Endothelial cell of umbilical vein (primary cell): ENCODE measurements around the gene PHLPP1. TPM values are rescaled to one million over a fixed set of nuclear protein-coding genes. Genes with fewer than 3 reads are reported as not detected.
"Not testable (repeated sequence)": the region's sequence is repeated elsewhere in the genome, so short reads cannot be mapped to it uniquely, and the experiment has no call there.

ENCODE experiments used
- BruUV-seq: library from RNA; stranded (reverse); fragments of 400-500 nt; replicated peaks from 2 replicates; lab custom pipeline; 2021; lab: Mats Ljungman, UMichigan
- CTCF ChIA-PET: fragments of 300-600, 350-600 bp; sonication (Branson Sonifier 250); formaldehyde crosslinking; loops from one replicate; lab custom pipeline; 2021; ENCODE audit warnings: antibody characterized with exemption, inconsistent platforms; lab: Charles Lee
- POLR2A ChIA-PET: fragments of 300-600, 350-600 bp; sonication (Branson Sonifier 250); formaldehyde crosslinking; loops from one replicate; lab custom pipeline; 2021; ENCODE audit warnings: antibody characterized with exemption, inconsistent platforms; lab: Charles Lee
- DNase-seq: peaks from one replicate; pipeline ENCODE4 v3.0.0-alpha.2; 2011; ENCODE audit warnings: low read depth, low spot score
- FAIRE-seq: peaks from 2 replicates; lab custom pipeline; 2011; peaks lifted over from hg19 to GRCh38; lab: Jason Lieb, UNC
- H2AFZ ChIP-seq: 2 replicates; pipeline ENCODE4 v1.6.0; 2012; ENCODE audit warnings: low read depth, low read length, control low read depth, inconsistent platforms
- H3K27ac ChIP-seq: 2 replicates; pipeline ENCODE4 v1.5.1; 2011; ENCODE audit warnings: low read depth, mild to moderate bottlenecking, control low read depth, low read length, moderate library complexity; ENCODE audit not compliant: insufficient read depth
- H3K27me3 ChIP-seq, 2 experiments: 2 replicates each; pipeline versions ENCODE4 v1.6.0 to v1.6.1; 2011; ENCODE audit warnings: low read length in 2 of 2, mixed read lengths in 1 of 2; ENCODE audit not compliant: control insufficient read depth in 2 of 2, insufficient read depth in 2 of 2
- H3K36me3 ChIP-seq, 2 experiments: 2 replicates in 1 of 2; 3 replicates in 1 of 2; pipeline ENCODE4 v1.5.1; 2011; ENCODE audit warnings: low read length in 2 of 2, mild to moderate bottlenecking in 1 of 2, moderate library complexity in 1 of 2; ENCODE audit not compliant: control insufficient read depth in 2 of 2, insufficient read depth in 2 of 2; ENCODE audit errors: extremely low read depth in 1 of 2
- H3K4me1 ChIP-seq: 3 replicates; pipeline ENCODE4 v1.5.1; 2011; ENCODE audit warnings: mild to moderate bottlenecking, low read length; ENCODE audit not compliant: control insufficient read depth, insufficient read depth; ENCODE audit errors: extremely low read depth
- H3K4me2 ChIP-seq: 2 replicates; pipeline ENCODE4 v1.6.1; 2011; ENCODE audit warnings: low read length, control low read depth, mixed read lengths; ENCODE audit not compliant: insufficient read depth
- H3K4me3 ChIP-seq, 3 experiments: fragments of 200-600 bp in 1 of 3; sonication (generic), shearing (Covaris generic) in 1 of 3; replicated peaks in 1 of 3; 2 replicates each; pipeline ENCODE4 v1.5.1; 2011 to 2016; ENCODE audit warnings: control low read depth in 3 of 3, low read length in 3 of 3, mild to moderate bottlenecking in 2 of 3, inconsistent platforms in 1 of 3, low read depth in 1 of 3, moderate library complexity in 1 of 3; ENCODE audit not compliant: insufficient read depth in 1 of 3
- H3K79me2 ChIP-seq: 2 replicates; pipeline ENCODE4 v1.6.0; 2012; ENCODE audit warnings: low read length, inconsistent platforms; ENCODE audit not compliant: control insufficient read depth, insufficient read depth
- H3K9ac ChIP-seq: replicated peaks from 2 replicates; pipeline ENCODE3; 2011; ENCODE audit warnings: low read length, control low read depth; ENCODE audit not compliant: insufficient read depth; ENCODE audit errors: extremely low read depth
- H3K9me1 ChIP-seq: replicated peaks from 3 replicates; pipeline ENCODE4 v1.6.0; 2011; ENCODE audit warnings: mild to moderate bottlenecking, low read length; ENCODE audit not compliant: control insufficient read depth, insufficient read depth; ENCODE audit errors: extremely low read depth
- H3K9me3 ChIP-seq: replicated peaks from 2 replicates; pipeline ENCODE4 v1.5.1; 2012; ENCODE audit warnings: low read length, inconsistent platforms; ENCODE audit not compliant: control insufficient read depth, insufficient read depth
- H4K20me1 ChIP-seq: replicated peaks from 2 replicates; pipeline ENCODE3; 2011; ENCODE audit warnings: mild to moderate bottlenecking, low read length; ENCODE audit not compliant: control insufficient read depth, insufficient read depth; ENCODE audit errors: extremely low read depth
- EZH2 ChIP-seq: IDR thresholded peaks from 2 replicates; pipeline ENCODE4 v1.6.1; 2012; ENCODE audit warnings: borderline replicate concordance, low read depth, mild to moderate bottlenecking, moderate library complexity, low read length, inconsistent platforms; ENCODE audit not compliant: severe bottlenecking
- GATA2 ChIP-seq: IDR thresholded peaks from 2 replicates; pipeline ENCODE4 v1.7.0; 2011; ENCODE audit warnings: low read depth, mild to moderate bottlenecking, moderate library complexity, mixed read lengths, low read length; ENCODE audit not compliant: insufficient read length, insufficient read depth
- JUN ChIP-seq: IDR thresholded peaks from 2 replicates; pipeline ENCODE4 v1.6.1; 2011; ENCODE audit warnings: borderline replicate concordance, low read depth; ENCODE audit not compliant: insufficient read length, insufficient read depth
- POLR2AphosphoS5 ChIP-seq: IDR thresholded peaks from 2 replicates; pipeline ENCODE4 v1.6.1; 2012; ENCODE audit warnings: low read depth, mild to moderate bottlenecking, control low read depth, low read length, moderate library complexity; ENCODE audit not compliant: insufficient read depth
- dilution Hi-C: fragments of 300-500 bp; cut with MboI; formaldehyde crosslinking; loops from one replicate; pipeline ENCODE4 v1.15.0; 2019; ENCODE audit warnings: low sequenced_read_pairs; ENCODE audit not compliant: extremely low pct_ligation_motif_present
- intact Hi-C: fragments of 100-400 bp; cut with micrococcal nuclease; formaldehyde crosslinking; loops from one replicate; pipeline ENCODE4 v1.10.0; 2022
- polyA plus RNA-seq, 4 experiments: library from polyadenylated mRNA; depleted of rRNA in 3 of 4; stranded (reverse) in 3 of 4; unstranded in 1 of 4; fragments of >200 nt; gene quantifications; 2 replicates each; pipeline versions ENCODE4 v1.2.1 to v1.2.3, GENCODE V29; 2011 to 2012; ENCODE audit warnings: missing spikeins in 1 of 4
- total RNA-seq: library from RNA; stranded (reverse); gene quantifications from 2 replicates; pipeline ENCODE4 v1.2.3, GENCODE V29; 2021
- TF ChIP-seq, protein P1 (sequence below), 2 donors: IDR thresholded peaks; 1 replicate in 1 of 2; 2 replicates in 1 of 2; pipeline ENCODE4 v1.5.1; 2011; ENCODE audit warnings: low read length in 2 of 2, mild to moderate bottlenecking in 2 of 2, moderate library complexity in 2 of 2, control low read depth in 1 of 2, inconsistent platforms in 1 of 2, low read depth in 1 of 2; ENCODE audit not compliant: insufficient read depth in 1 of 2; ENCODE audit errors: extremely low read depth in 1 of 2
- TF ChIP-seq, protein P2 (sequence below): IDR thresholded peaks from 2 replicates; pipeline ENCODE4 v1.6.1; 2011; ENCODE audit not compliant: insufficient read depth, insufficient read length

Gene PHLPP1
- total and polyA plus RNA-seq, 2 donors (not counting 3 experiments of a cell fraction or from before 2014, with no cell fraction given), result 4.0 to 10.8 TPM

DNA sequence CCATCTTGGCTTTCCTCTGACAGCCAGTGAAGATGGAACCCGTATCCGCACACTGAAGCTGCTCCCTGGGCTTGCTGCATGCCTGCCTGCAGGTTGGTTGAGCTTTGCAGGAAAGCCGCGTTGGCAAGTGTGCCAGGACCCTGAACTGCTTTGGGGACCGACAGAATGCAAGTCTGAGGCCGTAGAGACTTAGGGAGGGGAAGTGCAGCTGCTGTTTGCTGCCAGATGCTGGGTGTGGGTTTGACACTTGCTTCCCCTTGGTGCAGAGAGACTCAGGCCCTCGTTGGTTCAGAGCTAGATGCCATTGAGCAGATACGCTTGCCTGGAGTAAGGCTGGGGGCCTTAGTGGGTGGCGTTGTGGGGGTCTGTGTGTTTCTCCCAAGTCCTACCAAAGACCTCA lies 13.1 kb upstream of the PHLPP1 start:
- Histone ChIP-seq H3K4me3 (no peak overlapping the region), H3K36me3 (no peaks in the 10 kb centered on the region), H3K4me2 (no peak overlapping the region), H3K79me2 (no peaks in the 10 kb centered on the region), H4K20me1 (no peaks in the 10 kb centered on the region), H3K9ac (no peak overlapping the region), H3K27ac (no peak overlapping the region), H2AFZ (no peak overlapping the region), H3K27me3 (peaks cover 2 to 5% of the 10 kb centered on the region in 2 experiments), H3K9me3 (no peaks in the 10 kb centered on the region), H3K4me1 (no peaks in the 10 kb centered on the region), H3K9me1 (no peaks in the 10 kb centered on the region)
- no peak for DNase-seq
- ChIA-PET POLR2A (no interaction called here), CTCF (interaction anchor here (1.0 kb wide), 1 partner anchor 255 kb away, joined by 3 read pairs; no protein-coding TSS in a partner anchor)
- intact Hi-C loops, result no loop called here
- BruUV-seq, result no TSS peak
- TF ChIP-seq, protein P1, sequence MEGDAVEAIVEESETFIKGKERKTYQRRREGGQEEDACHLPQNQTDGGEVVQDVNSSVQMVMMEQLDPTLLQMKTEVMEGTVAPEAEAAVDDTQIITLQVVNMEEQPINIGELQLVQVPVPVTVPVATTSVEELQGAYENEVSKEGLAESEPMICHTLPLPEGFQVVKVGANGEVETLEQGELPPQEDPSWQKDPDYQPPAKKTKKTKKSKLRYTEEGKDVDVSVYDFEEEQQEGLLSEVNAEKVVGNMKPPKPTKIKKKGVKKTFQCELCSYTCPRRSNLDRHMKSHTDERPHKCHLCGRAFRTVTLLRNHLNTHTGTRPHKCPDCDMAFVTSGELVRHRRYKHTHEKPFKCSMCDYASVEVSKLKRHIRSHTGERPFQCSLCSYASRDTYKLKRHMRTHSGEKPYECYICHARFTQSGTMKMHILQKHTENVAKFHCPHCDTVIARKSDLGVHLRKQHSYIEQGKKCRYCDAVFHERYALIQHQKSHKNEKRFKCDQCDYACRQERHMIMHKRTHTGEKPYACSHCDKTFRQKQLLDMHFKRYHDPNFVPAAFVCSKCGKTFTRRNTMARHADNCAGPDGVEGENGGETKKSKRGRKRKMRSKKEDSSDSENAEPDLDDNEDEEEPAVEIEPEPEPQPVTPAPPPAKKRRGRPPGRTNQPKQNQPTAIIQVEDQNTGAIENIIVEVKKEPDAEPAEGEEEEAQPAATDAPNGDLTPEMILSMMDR (IDR thresholded peaks at IDR 0.05; ENCODE audit: extremely low read depth in 1 of 2, insufficient read depth in 1 of 2, low read depth in 1 of 2, low read length in 2 of 2), result no peak
- no peak for TF ChIP-seq POLR2AphosphoS5
- TF ChIP-seq GATA2, result no peak
- TF ChIP-seq EZH2, result no peak
- TF ChIP-seq JUN, result no peak
- TF ChIP-seq, protein P2, sequence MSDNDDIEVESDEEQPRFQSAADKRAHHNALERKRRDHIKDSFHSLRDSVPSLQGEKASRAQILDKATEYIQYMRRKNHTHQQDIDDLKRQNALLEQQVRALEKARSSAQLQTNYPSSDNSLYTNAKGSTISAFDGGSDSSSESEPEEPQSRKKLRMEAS, result no peak
- no peak for FAIRE-seq
- dilution Hi-C loops, result no loop called here

DNA sequence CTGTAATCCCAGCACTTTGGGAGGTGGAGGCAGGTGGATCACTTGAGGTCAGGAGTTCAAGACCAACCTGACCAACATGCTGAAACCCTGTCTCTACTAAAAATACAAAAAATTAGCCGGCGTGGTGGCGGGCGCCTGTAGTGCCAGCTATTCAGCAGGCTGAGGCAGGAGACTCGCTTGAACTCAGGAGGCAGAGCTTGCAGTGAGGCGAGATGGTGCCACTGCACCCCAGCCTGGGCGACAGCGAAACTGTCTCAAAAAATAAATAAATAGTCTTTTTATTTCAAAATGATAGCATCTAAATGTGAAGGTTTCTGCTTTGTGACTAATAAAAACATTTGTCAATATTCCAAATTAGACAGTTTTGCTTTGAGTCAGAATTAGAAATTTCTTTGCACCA lies 8.5 kb upstream of the PHLPP1 start:
- dilution Hi-C loops, H3K9me3 ChIP-seq, POLR2A ChIA-PET, FAIRE-seq, H3K4me3 ChIP-seq, H3K9ac ChIP-seq, H3K9me1 ChIP-seq, H3K27me3 ChIP-seq, H2AFZ ChIP-seq, DNase-seq, H4K20me1 ChIP-seq, BruUV-seq, H3K36me3 ChIP-seq, H3K4me2 ChIP-seq, intact Hi-C loops, H3K79me2 ChIP-seq, H3K27ac ChIP-seq, H3K4me1 ChIP-seq: not testable (repeated sequence)
- CTCF ChIA-PET, result interaction anchor here (1.2 kb wide), 1 partner anchor 276 kb away, joined by 3 read pairs; no protein-coding TSS in a partner anchor

GRCh38 chr18:62709908-62710307 lies 5.4 kb upstream of the PHLPP1 start:
- H3K9me1 ChIP-seq, BruUV-seq, H3K27ac ChIP-seq, H3K4me3 ChIP-seq, H3K36me3 ChIP-seq, H2AFZ ChIP-seq, H4K20me1 ChIP-seq, H3K9me3 ChIP-seq, dilution Hi-C loops, H3K9ac ChIP-seq, POLR2A ChIA-PET, H3K4me2 ChIP-seq, FAIRE-seq, H3K27me3 ChIP-seq, intact Hi-C loops, H3K4me1 ChIP-seq, H3K79me2 ChIP-seq, DNase-seq: not testable (repeated sequence)
- CTCF ChIA-PET, result interaction anchor here (1.0 to 2.9 kb wide), 4 partner anchors 168 to 272 kb away, joined by 3 to 18 read pairs (median 6); no protein-coding TSS in a partner anchor
